WTC11 (cell line): ENCODE measurements around the gene PTCH1. TPM values are rescaled to one million over a fixed set of nuclear protein-coding genes. Genes with fewer than 3 reads are reported as not detected.

Experiments
- CDX4 ChIP-seq: fragments of 250-450 bp; sonication (Bioruptor Pico); IDR thresholded peaks from 2 replicates; pipeline ENCODE4 v1.9.0; 2021; ENCODE audit warnings: moderate library complexity, mild to moderate bottlenecking, inconsistent platforms, borderline replicate concordance
- CREB1 ChIP-seq: sonication (generic); formaldehyde crosslinking; IDR thresholded peaks from 2 replicates; pipeline ENCODE4 v1.8.0; 2023; ENCODE audit warnings: mild to moderate bottlenecking, missing genetic modification reagents
- ERG ChIP-seq: fragments of 250-450 bp; sonication (Bioruptor Pico); IDR thresholded peaks from 2 replicates; pipeline ENCODE4 v1.8.0; 2021; ENCODE audit warnings: mild to moderate bottlenecking
- FOXP4 ChIP-seq: sonication (generic); formaldehyde crosslinking; IDR thresholded peaks from 2 replicates; pipeline ENCODE4 v1.8.0; 2022; ENCODE audit warnings: mild to moderate bottlenecking, missing genetic modification reagents
- MAX ChIP-seq: sonication (generic); formaldehyde crosslinking; IDR thresholded peaks from 2 replicates; pipeline ENCODE4 v1.8.0; 2022; ENCODE audit warnings: mild to moderate bottlenecking, missing genetic modification reagents
- MXD4 ChIP-seq: fragments of 250-450 bp; sonication (Bioruptor Pico); IDR thresholded peaks from 2 replicates; pipeline ENCODE4 v1.8.0; 2021; ENCODE audit warnings: mild to moderate bottlenecking, moderate library complexity, borderline replicate concordance
- PRDM15 ChIP-seq: sonication (generic); formaldehyde crosslinking; IDR thresholded peaks from 2 replicates; pipeline ENCODE4 v1.8.0; 2022; ENCODE audit warnings: missing genetic modification reagents
- SOX15 ChIP-seq: fragments of 250-450 bp; sonication (Bioruptor Pico); IDR thresholded peaks from 2 replicates; pipeline ENCODE4 v1.9.0; 2021; ENCODE audit warnings: mild to moderate bottlenecking
- TCF7 ChIP-seq: sonication (generic); formaldehyde crosslinking; IDR thresholded peaks from 2 replicates; pipeline ENCODE4 v1.8.0; 2022; ENCODE audit warnings: mild to moderate bottlenecking, low read depth, missing genetic modification reagents, moderate library complexity
- ZNF232 ChIP-seq: sonication (generic); formaldehyde crosslinking; IDR thresholded peaks from 2 replicates; pipeline ENCODE4 v1.8.0; 2022; ENCODE audit warnings: mild to moderate bottlenecking, missing genetic modification reagents
- ZNF281 ChIP-seq: sonication (generic); formaldehyde crosslinking; IDR thresholded peaks from 2 replicates; pipeline ENCODE4 v1.8.0; 2023; ENCODE audit warnings: mild to moderate bottlenecking, missing genetic modification reagents
- ZNF423 ChIP-seq: fragments of 250-450 bp; sonication (Bioruptor Pico); IDR thresholded peaks from 2 replicates; pipeline ENCODE4 v2.1.2; 2022; ENCODE audit warnings: mild to moderate bottlenecking, moderate library complexity
- total RNA-seq: library from RNA; stranded (reverse); gene quantifications from 3 replicates; pipeline ENCODE4 v1.2.3, GENCODE V29; 2021
- TF ChIP-seq, protein P1 (sequence below): fragments of 250-450 bp; sonication (Bioruptor Pico); IDR thresholded peaks from 2 replicates; pipeline ENCODE4 v1.9.0; 2021; ENCODE audit warnings: mild to moderate bottlenecking, borderline replicate concordance
- TF ChIP-seq, protein P2 (sequence below): fragments of 250-450 bp; sonication (Bioruptor Pico); conservative IDR thresholded peaks from 2 replicates; pipeline ENCODE4 v1.9.0; 2021; ENCODE audit warnings: mild to moderate bottlenecking
- TF ChIP-seq, protein P3 (sequence below): fragments of 250-450 bp; sonication (Bioruptor Pico); IDR thresholded peaks from 2 replicates; pipeline ENCODE4 v2.1.2; 2022; ENCODE audit warnings: mild to moderate bottlenecking, moderate library complexity
- TF ChIP-seq, protein P4 (sequence below): sonication (generic); formaldehyde crosslinking; IDR thresholded peaks from 2 replicates; pipeline ENCODE4 v1.8.0; 2023; ENCODE audit warnings: missing genetic modification reagents

Gene PTCH1
- total RNA-seq, 1 experiment from 2014 or later: 38.0 TPM

DNA sequence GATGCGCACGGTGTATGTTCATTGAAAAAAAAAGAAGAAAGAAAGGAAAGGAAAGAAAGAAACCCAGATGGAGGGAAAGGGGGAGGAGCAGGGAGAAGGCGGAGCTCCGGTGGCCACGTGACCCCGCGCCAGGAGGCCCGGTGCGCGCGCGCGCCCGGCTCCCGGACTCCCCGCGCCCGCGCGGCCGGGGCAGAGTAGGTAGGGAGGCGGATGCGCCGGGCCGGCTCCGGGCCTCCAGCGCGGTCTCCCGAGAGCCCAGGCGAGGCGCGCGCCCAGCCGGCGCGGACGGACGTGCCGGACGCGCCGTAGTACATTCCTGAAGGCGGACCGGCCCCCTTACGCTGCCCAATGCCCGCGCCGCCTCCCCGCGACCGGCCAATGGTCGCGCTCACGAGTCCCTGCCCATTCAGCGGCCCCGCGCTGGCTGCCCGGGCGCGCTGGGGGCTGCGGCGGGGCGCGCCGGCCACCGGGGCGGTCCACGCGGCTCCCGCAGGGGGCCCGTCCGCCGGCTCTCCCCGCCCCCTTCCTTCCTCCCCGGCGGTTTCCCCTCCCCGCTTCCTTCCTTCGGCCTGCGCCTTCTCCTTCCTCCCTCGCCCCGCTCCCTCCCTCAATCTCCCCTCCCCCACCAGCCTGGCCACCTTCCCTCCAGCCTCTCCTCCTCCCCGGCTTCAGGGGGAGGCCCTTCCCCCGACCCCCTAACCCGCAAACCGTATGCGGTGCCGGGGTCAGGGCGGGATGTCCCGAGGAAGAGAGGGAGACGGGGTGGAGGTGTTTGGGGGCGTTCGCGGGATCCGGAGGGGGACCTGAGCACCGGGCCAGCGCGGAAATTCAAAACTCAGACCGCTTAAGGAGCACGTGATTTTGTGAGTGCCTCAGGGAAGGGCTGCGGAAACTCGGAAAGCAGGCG is 5.8 kb downstream of the PTCH1 start (continued):
- TF ChIP-seq, protein P1, sequence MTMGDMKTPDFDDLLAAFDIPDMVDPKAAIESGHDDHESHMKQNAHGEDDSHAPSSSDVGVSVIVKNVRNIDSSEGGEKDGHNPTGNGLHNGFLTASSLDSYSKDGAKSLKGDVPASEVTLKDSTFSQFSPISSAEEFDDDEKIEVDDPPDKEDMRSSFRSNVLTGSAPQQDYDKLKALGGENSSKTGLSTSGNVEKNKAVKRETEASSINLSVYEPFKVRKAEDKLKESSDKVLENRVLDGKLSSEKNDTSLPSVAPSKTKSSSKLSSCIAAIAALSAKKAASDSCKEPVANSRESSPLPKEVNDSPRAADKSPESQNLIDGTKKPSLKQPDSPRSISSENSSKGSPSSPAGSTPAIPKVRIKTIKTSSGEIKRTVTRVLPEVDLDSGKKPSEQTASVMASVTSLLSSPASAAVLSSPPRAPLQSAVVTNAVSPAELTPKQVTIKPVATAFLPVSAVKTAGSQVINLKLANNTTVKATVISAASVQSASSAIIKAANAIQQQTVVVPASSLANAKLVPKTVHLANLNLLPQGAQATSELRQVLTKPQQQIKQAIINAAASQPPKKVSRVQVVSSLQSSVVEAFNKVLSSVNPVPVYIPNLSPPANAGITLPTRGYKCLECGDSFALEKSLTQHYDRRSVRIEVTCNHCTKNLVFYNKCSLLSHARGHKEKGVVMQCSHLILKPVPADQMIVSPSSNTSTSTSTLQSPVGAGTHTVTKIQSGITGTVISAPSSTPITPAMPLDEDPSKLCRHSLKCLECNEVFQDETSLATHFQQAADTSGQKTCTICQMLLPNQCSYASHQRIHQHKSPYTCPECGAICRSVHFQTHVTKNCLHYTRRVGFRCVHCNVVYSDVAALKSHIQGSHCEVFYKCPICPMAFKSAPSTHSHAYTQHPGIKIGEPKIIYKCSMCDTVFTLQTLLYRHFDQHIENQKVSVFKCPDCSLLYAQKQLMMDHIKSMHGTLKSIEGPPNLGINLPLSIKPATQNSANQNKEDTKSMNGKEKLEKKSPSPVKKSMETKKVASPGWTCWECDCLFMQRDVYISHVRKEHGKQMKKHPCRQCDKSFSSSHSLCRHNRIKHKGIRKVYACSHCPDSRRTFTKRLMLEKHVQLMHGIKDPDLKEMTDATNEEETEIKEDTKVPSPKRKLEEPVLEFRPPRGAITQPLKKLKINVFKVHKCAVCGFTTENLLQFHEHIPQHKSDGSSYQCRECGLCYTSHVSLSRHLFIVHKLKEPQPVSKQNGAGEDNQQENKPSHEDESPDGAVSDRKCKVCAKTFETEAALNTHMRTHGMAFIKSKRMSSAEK (CRISPR knock-in tag): no peak
- TF ChIP-seq TCF7 (CRISPR knock-in tag) (no peak), CREB1 (no peak), SOX15 (CRISPR knock-in tag) (no peak), ERG (CRISPR knock-in tag) (no peak), PRDM15 (CRISPR knock-in tag) (no peak), MAX (CRISPR knock-in tag) (peak; percentile 71), ZNF423 (no peak; the same call in 1 of the 2 replicates), CDX4 (no peak), ZNF232 (no peak), ZNF281 (CRISPR knock-in tag) (0 out of 2 replicates have a peak, but pooled peaks have one; percentile 49), MXD4 (no peak), FOXP4 (CRISPR knock-in tag) (0 out of 2 replicates have a peak, but pooled peaks have one; percentile 10)
- TF ChIP-seq, protein P2, sequence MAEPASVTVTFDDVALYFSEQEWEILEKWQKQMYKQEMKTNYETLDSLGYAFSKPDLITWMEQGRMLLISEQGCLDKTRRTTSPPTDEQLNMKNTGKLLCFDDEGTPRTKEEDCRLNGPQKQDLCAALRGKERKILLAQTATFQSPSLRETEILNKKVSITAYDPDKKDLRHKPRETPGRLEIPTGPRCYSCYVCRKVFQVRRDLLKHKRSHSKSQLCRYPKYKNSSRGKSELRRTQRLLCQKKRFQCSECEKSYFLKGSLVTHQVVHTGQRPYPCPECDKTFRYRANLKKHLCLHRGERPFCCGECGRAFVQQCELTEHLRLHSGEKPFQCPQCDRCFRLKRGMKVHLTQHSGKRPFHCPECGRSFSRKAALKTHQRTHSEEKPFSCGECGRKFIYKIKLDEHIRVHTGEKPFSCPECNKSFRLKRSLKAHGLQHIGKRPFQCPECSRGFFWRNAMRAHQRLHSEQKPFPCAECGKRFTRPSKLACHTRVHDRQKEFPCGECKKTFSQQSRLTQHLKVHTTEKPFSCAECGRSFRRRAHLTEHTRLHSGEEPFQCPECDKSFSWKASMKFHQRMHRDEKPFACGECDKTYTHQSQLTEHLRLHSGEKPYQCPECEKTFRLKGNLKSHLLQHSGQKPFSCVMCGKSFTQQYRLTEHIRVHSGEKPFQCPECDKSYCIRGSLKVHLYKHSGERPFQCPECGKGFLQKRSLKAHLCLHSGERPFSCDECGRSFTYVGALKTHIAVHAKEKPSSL: no peak
- TF ChIP-seq, protein P3, sequence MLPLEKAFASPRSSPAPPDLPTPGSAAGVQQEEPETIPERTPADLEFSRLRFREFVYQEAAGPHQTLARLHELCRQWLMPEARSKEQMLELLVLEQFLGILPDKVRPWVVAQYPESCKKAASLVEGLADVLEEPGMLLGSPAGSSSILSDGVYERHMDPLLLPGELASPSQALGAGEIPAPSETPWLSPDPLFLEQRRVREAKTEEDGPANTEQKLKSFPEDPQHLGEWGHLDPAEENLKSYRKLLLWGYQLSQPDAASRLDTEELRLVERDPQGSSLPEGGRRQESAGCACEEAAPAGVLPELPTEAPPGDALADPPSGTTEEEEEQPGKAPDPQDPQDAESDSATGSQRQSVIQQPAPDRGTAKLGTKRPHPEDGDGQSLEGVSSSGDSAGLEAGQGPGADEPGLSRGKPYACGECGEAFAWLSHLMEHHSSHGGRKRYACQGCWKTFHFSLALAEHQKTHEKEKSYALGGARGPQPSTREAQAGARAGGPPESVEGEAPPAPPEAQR (CRISPR knock-in tag): no peak
- TF ChIP-seq, protein P4, sequence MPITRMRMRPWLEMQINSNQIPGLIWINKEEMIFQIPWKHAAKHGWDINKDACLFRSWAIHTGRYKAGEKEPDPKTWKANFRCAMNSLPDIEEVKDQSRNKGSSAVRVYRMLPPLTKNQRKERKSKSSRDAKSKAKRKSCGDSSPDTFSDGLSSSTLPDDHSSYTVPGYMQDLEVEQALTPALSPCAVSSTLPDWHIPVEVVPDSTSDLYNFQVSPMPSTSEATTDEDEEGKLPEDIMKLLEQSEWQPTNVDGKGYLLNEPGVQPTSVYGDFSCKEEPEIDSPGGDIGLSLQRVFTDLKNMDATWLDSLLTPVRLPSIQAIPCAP (CRISPR knock-in tag): no peak
